Hematopoietic multipotent progenitor cell treated with erythropoietin and hydrocortisone succinate and interleukin-3 and kit ligand, for 4 days (in vitro differentiated cells): Measurements from ENCODE around the gene SLC12A4.
A peak's percentile ranks its signal among the peaks of the same experiment; 100 is the strongest.
"Not testable (repeated sequence)": the region's sequence is repeated elsewhere in the genome, so short reads cannot be mapped to it uniquely, and the experiment has no call there.

ENCODE experiments used
- DNase-seq: peaks from one replicate; pipeline ENCODE4 v3.0.0-alpha.2; 2015

The SLC12A4 gene

GRCh38 chr16:67940446-67941089 is 27.9 kb downstream of the SLC12A4 start:
- peak; percentile 65 for DNase-seq

DNA sequence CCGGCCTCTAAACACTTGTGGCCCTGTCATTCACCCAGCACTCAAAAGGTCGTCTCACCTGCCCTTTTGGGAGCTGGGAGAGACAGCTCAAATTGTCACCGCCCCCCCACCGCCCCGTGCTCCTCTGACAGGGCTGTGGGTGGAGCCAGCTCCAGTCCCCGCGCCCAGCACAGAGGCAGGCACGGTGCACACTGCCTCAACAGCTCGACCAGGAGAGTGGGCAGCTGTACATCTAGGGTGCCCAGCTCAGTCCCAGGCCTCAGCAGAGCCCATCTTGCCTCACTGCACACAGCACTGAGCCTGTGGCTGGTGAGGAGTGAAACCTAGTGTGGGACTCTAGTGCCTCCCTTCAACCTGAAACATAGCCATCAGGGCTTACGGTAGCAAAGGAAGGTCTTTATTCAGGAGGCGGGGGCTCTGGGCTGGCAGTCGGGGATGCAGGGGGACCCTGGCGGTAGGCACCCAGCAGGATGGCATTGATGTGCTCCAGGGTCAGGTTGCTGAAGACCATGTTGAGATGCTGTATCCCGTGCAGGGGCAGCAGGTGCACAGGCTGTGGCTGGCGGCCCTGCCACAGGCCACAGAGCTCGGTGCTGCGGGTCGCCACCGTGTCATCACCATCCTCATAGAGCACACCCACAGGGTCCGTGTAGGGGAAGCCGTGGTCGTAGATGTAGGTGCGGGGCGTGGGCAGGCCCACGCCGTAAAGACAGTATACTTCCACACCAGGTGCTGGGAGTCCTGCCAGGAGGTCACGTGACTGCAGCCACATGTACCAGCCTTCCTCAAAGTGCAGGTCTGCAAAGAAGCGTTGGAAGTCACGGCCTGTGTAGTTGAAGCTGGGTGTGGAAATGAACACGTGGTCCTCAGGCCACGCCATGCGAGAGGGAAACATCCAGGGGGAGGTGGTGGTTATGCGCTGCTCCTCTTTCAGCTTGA is 28.7 kb downstream of the SLC12A4 start:
- DNase-seq = peak; percentile 56

- DNase-seq = not testable (repeated sequence)
Measured at GRCh38 chr16:67937713-67938112, 30.7 kb downstream of the SLC12A4 start.

GRCh38 chr16:67936880-67937605 is 31.4 kb downstream of the SLC12A4 start:
- peak; percentile 94 for DNase-seq

DNA sequence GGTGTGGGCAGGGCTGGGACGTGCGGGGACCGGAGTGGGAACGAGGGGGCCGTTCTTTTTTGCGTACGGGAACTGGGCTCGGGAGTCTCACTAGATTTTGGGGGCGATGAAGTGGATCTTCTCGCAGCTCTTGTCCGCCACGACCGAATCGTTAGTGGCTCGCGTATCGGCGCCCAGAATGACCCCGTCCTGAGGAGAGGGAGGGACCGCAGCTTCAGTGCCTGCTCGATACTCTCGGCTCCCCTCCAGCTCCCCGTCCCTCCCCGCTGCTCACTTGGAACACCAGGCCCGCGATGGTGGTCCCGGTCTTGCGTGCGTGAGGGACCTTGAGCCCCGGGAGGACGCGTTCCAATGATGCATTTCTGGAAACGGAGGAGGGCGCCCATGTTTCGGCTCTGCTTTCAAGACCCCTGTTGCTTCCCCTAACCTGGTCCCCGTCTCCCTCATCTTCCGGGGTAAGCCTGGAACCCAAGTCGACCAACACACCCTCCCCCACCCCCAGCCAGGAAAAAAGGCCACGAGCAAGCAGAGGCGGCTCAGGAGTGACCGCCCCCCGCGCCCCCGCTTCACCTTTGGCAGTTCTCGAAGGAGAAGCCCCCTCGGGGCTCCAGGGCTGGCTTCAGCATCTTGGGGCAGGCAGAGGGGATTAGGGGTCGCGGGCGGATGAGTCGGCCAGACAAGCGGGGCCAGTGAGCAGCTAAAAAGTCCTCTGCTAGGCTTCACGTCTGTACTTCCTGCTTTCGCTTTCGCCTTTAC is 32.1 kb downstream of the SLC12A4 start, which contains the start of gene PSMB10:
Gene PSMB10 (minus strand): TSS at position 727 of the 756 bp plus-strand sequence. CDS start 101 bp downstream, at position 626.
- DNase-seq = peak; percentile 81

GRCh38 chr16:67935402-67936123 is 32.9 kb downstream of the SLC12A4 start:
- DNase-seq = peak; percentile 98

DNA sequence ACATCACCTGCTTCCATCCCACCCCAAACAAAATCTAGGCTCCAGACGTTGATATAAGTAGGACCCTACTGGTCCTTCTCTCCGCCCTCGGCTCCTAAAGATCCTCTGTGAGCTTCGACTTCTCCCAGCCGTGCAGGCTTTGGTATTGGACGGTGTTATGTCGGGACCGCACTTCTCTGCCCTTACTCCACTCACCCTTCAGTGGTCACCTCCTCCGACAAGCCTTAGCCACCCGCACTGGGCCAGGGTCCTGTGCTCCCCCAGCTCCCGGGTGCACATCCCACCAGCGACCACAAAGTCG is 33.4 kb downstream of the SLC12A4 start:
- no peak for DNase-seq

DNA sequence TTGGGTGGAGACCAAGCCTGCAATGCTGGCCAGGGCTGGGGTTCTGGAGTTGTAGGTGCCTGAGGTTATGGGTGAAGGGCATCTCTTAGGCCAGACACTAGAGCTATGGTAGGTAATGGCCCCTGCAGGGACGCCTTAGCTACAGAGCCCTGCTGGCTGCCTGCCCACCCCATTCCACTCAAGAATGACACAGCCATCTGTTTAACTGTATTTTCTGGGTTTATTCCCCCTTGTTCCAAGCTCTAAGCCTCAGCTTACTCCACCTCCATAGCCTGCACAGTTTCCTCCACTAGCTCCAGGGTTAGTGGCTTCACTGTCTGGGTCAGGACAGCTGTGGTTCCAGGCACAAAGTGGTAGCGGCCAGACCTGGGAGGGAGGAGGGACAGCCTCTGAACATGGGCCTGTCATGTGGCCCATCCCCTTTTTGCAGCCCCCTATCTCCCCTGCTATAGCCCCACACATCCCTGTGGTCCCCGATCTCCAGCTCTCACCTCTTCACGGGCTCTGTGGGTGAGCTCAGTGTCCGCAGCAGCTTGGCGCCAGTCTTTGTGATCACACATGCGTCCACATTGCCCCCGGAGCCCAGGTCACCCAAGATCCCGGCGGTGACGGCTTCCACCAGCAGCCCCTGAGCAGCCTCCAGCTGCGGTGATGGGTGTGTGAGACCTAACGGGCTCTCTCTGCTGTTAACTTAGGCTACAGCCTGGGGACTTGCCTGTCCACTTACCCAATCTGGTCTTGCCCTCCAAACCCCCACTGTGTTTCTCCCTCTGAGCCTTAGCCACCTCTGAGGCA is 33.9 kb downstream of the SLC12A4 start:
- DNase-seq = no peak

GRCh38 chr16:67933805-67934204 is 34.6 kb downstream of the SLC12A4 start:
- DNase-seq = no peak

DNA sequence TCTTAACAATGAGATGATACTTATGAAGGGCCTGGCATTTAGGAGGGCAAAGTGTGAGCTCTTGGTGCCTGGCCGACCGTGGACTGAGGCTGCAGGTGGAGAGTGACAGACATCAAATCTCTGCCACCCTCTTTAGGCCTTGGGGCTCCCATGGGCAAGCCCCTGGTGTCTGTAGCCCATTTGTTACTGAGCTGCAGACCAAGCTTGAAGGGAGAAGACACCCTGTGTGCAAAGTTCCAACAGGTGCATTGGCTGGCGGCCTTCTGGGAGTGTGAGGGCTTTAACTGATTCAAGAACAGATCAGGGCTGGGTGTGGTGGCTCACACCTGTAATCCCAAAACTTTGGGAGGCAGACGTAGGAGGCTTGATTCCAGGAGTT is 36.0 kb downstream of the SLC12A4 start:
- no peak for DNase-seq

- no peak for DNase-seq
Measured at GRCh38 chr16:67931712-67932461, 36.5 kb downstream of the SLC12A4 start, which contains the start of gene CTRL. TSS of gene CTRL (minus strand) at chr16:67931862. CDS start at chr16:67931852, 10 bp downstream.

- DNase-seq = no peak
Measured at GRCh38 chr16:67930678-67931211, 37.7 kb downstream of the SLC12A4 start.

- no peak for DNase-seq
Measured at GRCh38 chr16:67930191-67930590, 38.2 kb downstream of the SLC12A4 start.

GRCh38 chr16:67928561-67929364 is 39.7 kb downstream of the SLC12A4 start:
- peak; percentile 86 for DNase-seq

DNA sequence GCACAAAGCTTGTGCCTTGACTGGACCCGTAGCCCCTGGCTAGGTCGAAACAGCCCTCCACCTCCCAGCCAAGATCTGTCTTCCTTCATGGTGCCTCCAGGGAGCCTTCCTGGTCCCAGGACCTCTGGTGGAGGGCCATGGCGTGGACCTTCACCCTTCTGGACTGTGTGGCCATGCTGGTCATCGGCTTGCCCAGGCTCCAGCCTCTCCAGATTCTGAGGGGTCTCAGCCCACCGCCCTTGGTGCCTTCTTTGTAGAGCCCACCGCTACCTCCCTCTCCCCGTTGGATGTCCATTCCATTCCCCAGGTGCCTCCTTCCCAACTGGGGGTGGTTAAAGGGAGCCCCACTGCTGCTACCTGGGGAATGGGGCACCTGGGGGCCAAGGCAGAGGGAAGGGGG is 40.3 kb downstream of the SLC12A4 start:
- no peak for DNase-seq

GRCh38 chr16:67927131-67927941 is 41.1 kb downstream of the SLC12A4 start:
- no peak for DNase-seq

DNA sequence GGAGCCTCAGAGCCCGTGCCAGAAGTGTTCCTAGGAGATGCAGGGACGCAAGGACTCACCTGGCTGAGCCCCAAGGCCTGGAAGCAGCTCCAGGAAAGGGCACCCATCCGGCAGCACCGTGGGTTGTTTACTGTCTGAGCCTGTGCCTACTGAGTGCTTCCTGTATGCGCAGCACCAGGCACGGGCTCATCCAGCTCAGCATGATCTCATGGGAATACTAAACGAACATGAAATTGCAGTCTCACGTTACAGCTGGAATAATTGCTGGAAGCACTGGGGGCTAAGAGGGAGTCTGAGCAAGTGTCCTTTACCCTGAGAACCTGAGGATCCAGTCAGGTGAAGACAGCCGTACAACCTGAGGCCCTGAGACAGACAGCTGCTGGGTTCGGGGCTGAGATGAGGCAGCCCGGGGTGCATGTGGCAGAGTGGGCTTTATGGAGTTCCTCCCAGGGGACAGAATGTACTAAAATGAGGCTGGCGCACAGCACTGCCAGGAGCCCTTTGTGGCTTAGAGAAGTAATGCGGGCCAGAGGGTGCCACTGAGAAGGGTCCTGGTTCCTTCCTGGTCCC is 42.2 kb downstream of the SLC12A4 start:
- DNase-seq = peak; percentile 29
